ENCODE data around the gene ABCA7. TPM values are rescaled to one million over a fixed set of nuclear protein-coding genes. Genes with fewer than 3 reads are reported as not detected.

Gene ABCA7
- total RNA-seq, 1 experiment from 2014 or later = 91.4 TPM

DNA sequence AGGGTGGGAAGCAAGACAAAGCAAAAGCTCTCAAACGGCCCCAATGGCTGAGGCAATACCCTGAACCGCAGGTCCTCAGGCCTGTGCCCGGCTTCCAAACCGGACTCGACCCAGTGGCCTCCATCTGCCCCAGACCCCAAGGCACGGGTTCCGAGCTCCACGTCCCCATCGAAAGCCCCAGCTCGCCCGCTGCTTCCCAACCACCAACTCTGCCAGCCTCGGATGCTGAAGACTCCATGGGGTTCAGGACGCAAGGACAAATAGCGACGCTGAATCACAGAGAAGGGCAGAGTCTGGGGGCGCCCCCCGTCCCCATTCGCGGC lies 54.7 kb downstream of the ABCA7 start:
- peaks cover 12 to 36% of the 10 kb centered on the region in 2 experiments for H3K4me1 ChIP-seq (ENCODE audit: control insufficient read depth in 1 of 2, insufficient read depth in 2 of 2, low read length in 2 of 2)
- ATAC-seq (no peak; the same call in none of the 2 replicates), DNase-seq (ENCODE audit: low read depth, low spot score) (no peak)
- H3K27me3 ChIP-seq (ENCODE audit: insufficient read depth, low read length) = no peaks in the 10 kb centered on the region
- H3K9me3 ChIP-seq (ENCODE audit: control insufficient read depth in 1 of 2, insufficient read depth in 1 of 2, low read depth in 1 of 2, low read length in 2 of 2) = no peaks in the 10 kb centered on the region; a peak in 1 of 4 replicates
- peak overlapping the region; percentile 94 for H3K9ac ChIP-seq (ENCODE audit: low read length)
- BruUV-seq (replicated peaks) = no TSS peak
- intact Hi-C loops (cut with micrococcal nuclease) = no loop called here
- ChIA-PET CTCF (no interaction called here), RAD21 (ENCODE audit: low non-redundant PET in 1 of 2, low total read pairs in 2 of 2, uncharacterized antibody in 2 of 2, unreplicated experiment in 2 of 2) (interaction anchor here in 1 of 2 experiments (0.6 kb wide), 1 partner anchor 11 kb away, joined by 6 read pairs; no protein-coding TSS in a partner anchor), POLR2A (interaction anchor here (1.7 kb wide), 1 partner anchor 30 kb away, joined by 4 read pairs; no protein-coding TSS in a partner anchor)
- H3K9me2 ChIP-seq (ENCODE audit: insufficient read depth) = no peaks in the 10 kb centered on the region
- H3K4me2 ChIP-seq (ENCODE audit: low read length) = peak overlapping the region; percentile 96
- peaks cover 17 to 30% of the 10 kb centered on the region in 2 experiments; a peak in 3 of 4 replicates for H3K36me3 ChIP-seq (ENCODE audit: control insufficient read depth in 1 of 2, insufficient read depth in 2 of 2, low read length in 2 of 2)
- H2AFZ ChIP-seq (ENCODE audit: low read depth, low read length, poor library complexity, severe bottlenecking) = no peak overlapping the region
- no peak for TF ChIP-seq POLR2A (IDR thresholded peaks at IDR 0.05; ENCODE audit: borderline replicate concordance, extremely low read depth, insufficient read depth, insufficient read length)
- no peak for TF ChIP-seq FOSL1 (IDR thresholded peaks at IDR 0.05; ENCODE audit: low read depth)
- no peak for TF ChIP-seq EGR1 (IDR thresholded peaks at IDR 0.05; ENCODE audit: low read depth)
- TF ChIP-seq, protein P1, sequence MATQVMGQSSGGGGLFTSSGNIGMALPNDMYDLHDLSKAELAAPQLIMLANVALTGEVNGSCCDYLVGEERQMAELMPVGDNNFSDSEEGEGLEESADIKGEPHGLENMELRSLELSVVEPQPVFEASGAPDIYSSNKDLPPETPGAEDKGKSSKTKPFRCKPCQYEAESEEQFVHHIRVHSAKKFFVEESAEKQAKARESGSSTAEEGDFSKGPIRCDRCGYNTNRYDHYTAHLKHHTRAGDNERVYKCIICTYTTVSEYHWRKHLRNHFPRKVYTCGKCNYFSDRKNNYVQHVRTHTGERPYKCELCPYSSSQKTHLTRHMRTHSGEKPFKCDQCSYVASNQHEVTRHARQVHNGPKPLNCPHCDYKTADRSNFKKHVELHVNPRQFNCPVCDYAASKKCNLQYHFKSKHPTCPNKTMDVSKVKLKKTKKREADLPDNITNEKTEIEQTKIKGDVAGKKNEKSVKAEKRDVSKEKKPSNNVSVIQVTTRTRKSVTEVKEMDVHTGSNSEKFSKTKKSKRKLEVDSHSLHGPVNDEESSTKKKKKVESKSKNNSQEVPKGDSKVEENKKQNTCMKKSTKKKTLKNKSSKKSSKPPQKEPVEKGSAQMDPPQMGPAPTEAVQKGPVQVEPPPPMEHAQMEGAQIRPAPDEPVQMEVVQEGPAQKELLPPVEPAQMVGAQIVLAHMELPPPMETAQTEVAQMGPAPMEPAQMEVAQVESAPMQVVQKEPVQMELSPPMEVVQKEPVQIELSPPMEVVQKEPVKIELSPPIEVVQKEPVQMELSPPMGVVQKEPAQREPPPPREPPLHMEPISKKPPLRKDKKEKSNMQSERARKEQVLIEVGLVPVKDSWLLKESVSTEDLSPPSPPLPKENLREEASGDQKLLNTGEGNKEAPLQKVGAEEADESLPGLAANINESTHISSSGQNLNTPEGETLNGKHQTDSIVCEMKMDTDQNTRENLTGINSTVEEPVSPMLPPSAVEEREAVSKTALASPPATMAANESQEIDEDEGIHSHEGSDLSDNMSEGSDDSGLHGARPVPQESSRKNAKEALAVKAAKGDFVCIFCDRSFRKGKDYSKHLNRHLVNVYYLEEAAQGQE (IDR thresholded peaks at IDR 0.05; ENCODE audit: low read depth) = no peak
- no peak for TF ChIP-seq TCF7L2 (IDR thresholded peaks at IDR 0.05; ENCODE audit: borderline replicate concordance, extremely low read depth, insufficient read depth, insufficient read length)
- no peak for TF ChIP-seq MAX (IDR thresholded peaks at IDR 0.05)
- no peak for TF ChIP-seq CBX3 (IDR thresholded peaks at IDR 0.05; ENCODE audit: low read depth)
- TF ChIP-seq, protein P2, sequence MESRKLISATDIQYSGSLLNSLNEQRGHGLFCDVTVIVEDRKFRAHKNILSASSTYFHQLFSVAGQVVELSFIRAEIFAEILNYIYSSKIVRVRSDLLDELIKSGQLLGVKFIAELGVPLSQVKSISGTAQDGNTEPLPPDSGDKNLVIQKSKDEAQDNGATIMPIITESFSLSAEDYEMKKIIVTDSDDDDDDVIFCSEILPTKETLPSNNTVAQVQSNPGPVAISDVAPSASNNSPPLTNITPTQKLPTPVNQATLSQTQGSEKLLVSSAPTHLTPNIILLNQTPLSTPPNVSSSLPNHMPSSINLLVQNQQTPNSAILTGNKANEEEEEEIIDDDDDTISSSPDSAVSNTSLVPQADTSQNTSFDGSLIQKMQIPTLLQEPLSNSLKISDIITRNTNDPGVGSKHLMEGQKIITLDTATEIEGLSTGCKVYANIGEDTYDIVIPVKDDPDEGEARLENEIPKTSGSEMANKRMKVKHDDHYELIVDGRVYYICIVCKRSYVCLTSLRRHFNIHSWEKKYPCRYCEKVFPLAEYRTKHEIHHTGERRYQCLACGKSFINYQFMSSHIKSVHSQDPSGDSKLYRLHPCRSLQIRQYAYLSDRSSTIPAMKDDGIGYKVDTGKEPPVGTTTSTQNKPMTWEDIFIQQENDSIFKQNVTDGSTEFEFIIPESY (IDR thresholded peaks at IDR 0.05; ENCODE audit: extremely low read depth, insufficient replicate concordance, low read length) = no peak
- TF ChIP-seq EZH2 (IDR thresholded peaks at IDR 0.05) = no peak
- no peak for TF ChIP-seq JUND (IDR thresholded peaks at IDR 0.05)
- TF ChIP-seq EZH2phosphoT487 (IDR thresholded peaks at IDR 0.05; ENCODE audit: borderline replicate concordance) = no peak
- no peak for TF ChIP-seq CEBPB (IDR thresholded peaks at IDR 0.05; ENCODE audit: low read depth)
- no peak for TF ChIP-seq ZFX (IDR thresholded peaks at IDR 0.05)
- TF ChIP-seq, protein P3, sequence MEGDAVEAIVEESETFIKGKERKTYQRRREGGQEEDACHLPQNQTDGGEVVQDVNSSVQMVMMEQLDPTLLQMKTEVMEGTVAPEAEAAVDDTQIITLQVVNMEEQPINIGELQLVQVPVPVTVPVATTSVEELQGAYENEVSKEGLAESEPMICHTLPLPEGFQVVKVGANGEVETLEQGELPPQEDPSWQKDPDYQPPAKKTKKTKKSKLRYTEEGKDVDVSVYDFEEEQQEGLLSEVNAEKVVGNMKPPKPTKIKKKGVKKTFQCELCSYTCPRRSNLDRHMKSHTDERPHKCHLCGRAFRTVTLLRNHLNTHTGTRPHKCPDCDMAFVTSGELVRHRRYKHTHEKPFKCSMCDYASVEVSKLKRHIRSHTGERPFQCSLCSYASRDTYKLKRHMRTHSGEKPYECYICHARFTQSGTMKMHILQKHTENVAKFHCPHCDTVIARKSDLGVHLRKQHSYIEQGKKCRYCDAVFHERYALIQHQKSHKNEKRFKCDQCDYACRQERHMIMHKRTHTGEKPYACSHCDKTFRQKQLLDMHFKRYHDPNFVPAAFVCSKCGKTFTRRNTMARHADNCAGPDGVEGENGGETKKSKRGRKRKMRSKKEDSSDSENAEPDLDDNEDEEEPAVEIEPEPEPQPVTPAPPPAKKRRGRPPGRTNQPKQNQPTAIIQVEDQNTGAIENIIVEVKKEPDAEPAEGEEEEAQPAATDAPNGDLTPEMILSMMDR (IDR thresholded peaks at IDR 0.05 in 2 of 3, conservative IDR thresholded peaks at IDR 0.05 in 1 of 3; ENCODE audit: borderline replicate concordance in 1 of 3, insufficient read depth in 1 of 3, low read depth in 2 of 3, low read length in 2 of 3) = no peak
- no peak for TF ChIP-seq SIN3A (IDR thresholded peaks at IDR 0.05; ENCODE audit: low read depth)
- no peak for TF ChIP-seq RAD21 (IDR thresholded peaks at IDR 0.05; ENCODE audit: low read depth)
- no peak for TF ChIP-seq POLR2AphosphoS5 (IDR thresholded peaks at IDR 0.05; ENCODE audit: low read depth, low read length)
- no peak for TF ChIP-seq ATF3 (IDR thresholded peaks at IDR 0.05)
- peaks cover 47% of the 10 kb centered on the region for H3K79me2 ChIP-seq (ENCODE audit: insufficient read depth, low read length)
- peak overlapping the region; percentile 68 for H3K27ac ChIP-seq (ENCODE audit: low read depth, low read length)
- H4K20me1 ChIP-seq (ENCODE audit: insufficient read depth) = no peaks in the 10 kb centered on the region; the same call in 1 of the 2 replicates
- H3K4me3 ChIP-seq (replicated peaks in 1 of 2; ENCODE audit: low read depth in 1 of 2, low read length in 2 of 2) = peak overlapping the region; percentile 84 to 98

All from HCT116 (cell line).